Measurements from ENCODE around the gene YARS1. TPM values are rescaled to one million over a fixed set of nuclear protein-coding genes. Genes with fewer than 3 reads are reported as not detected.

The YARS1 gene
- total and polyA plus RNA-seq, 2 of the 13 experiments (the other 11 are each of a cell fraction or from before 2014, with no cell fraction given) = 50.1 to 113 TPM

DNA sequence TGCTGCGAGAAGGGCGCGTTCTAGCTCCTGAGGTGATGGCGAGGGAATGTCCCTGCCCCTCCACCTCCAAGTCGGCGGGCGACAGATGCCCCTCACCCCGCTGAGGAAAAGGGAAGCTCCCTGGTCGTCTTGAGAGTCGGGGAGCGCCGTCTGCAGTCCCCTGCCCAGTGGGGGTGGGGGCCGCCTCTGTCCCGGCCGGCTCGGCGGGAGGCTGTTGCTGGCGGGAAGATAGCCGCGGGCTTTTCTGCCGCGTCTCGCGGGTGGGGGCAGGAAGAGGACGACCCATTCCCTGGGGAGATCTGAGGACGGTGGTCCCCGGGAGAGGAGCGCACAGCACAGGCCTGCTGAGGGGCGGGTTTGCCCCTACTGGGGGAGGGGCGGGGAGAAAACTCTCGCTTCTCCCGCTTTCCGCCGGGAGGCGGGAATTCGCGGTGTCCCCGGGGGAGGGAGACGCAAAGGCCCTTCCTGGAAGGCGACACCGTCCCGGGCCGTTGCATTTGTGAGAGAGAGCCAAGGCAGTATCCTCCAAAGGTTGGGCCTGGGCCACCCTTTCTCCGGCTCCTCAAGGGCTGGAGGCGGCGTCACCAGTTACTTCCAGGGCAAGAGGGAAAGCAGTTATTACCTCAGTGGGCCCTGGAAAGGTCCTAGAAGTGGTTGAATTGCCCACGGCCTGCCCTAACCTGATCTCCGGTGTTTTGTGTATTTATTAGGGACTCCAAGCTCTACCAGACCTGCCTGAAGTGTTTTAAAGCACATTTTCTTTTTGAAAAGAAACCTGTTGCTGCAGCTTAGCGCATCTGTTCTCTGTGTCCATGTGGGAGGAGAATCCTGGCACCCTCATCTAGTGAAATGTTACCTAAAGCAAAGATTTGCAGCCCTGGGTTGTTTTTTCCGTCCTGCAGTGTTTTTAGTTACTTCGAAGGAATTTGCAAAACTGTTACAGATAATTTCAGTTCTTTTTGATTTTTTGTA is 943 bp upstream of the YARS1 start (continued):
- TF ChIP-seq, protein P1, sequence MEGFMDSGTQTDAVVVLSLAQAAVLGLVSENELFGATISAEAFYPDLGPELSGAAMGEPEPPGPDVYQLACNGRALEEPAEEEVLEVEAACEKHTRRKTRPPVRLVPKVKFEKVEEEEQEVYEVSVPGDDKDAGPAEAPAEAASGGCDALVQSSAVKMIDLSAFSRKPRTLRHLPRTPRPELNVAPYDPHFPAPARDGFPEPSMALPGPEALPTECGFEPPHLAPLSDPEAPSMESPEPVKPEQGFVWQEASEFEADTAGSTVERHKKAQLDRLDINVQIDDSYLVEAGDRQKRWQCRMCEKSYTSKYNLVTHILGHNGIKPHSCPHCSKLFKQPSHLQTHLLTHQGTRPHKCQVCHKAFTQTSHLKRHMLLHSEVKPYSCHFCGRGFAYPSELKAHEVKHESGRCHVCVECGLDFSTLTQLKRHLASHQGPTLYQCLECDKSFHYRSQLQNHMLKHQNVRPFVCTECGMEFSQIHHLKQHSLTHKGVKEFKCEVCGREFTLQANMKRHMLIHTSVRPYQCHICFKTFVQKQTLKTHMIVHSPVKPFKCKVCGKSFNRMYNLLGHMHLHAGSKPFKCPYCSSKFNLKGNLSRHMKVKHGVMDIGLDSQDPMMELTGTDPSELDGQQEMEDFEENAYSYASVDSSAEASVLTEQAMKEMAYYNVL (CRISPR knock-in tag; IDR thresholded peaks at IDR 0.05; ENCODE audit: borderline replicate concordance) = no peak
- TF ChIP-seq TARDBP (CRISPR knock-in tag; IDR thresholded peaks at IDR 0.05) (no peak), ZNF264 (CRISPR knock-in tag; IDR thresholded peaks at IDR 0.05) (no peak), ZNF558 (CRISPR knock-in tag; IDR thresholded peaks at IDR 0.05; ENCODE audit: borderline replicate concordance) (no peak), ZNF703 (CRISPR knock-in tag; IDR thresholded peaks at IDR 0.05; ENCODE audit: borderline replicate concordance) (no peak), ZNF256 (CRISPR knock-in tag; conservative IDR thresholded peaks at IDR 0.05) (no peak), ZMYM3 (CRISPR knock-in tag; IDR thresholded peaks at IDR 0.05) (no peak), REL (CRISPR knock-in tag; conservative IDR thresholded peaks at IDR 0.05) (peak; percentile 49), RARA (CRISPR knock-in tag; IDR thresholded peaks at IDR 0.05) (no peak), ZFP36L2 (CRISPR knock-in tag; IDR thresholded peaks at IDR 0.05) (0 out of 2 replicates have a peak, but pooled peaks have one; percentile 48), TEAD2 (CRISPR knock-in tag; IDR thresholded peaks at IDR 0.05) (no peak), NFYC (CRISPR knock-in tag; IDR thresholded peaks at IDR 0.05) (no peak), HCFC1 (IDR thresholded peaks at IDR 0.05; ENCODE audit: low read depth, low read length) (no peak), ZNF292 (CRISPR knock-in tag; IDR thresholded peaks at IDR 0.05; ENCODE audit: borderline replicate concordance, low read depth) (0 out of 2 replicates have a peak, but pooled peaks have one; percentile 18), HNRNPLL (IDR thresholded peaks at IDR 0.05; ENCODE audit: low read depth, low read length, poor library complexity, severe bottlenecking) (no peak), JDP2 (CRISPR knock-in tag; IDR thresholded peaks at IDR 0.05; ENCODE audit: borderline replicate concordance) (no peak), BORCS8-MEF2B (CRISPR knock-in tag; IDR thresholded peaks at IDR 0.05) (no peak), JUND (CRISPR knock-in tag; IDR thresholded peaks at IDR 0.05) (no peak), POGZ (CRISPR knock-in tag; IDR thresholded peaks at IDR 0.05) (no peak)
- TF ChIP-seq, protein P2, sequence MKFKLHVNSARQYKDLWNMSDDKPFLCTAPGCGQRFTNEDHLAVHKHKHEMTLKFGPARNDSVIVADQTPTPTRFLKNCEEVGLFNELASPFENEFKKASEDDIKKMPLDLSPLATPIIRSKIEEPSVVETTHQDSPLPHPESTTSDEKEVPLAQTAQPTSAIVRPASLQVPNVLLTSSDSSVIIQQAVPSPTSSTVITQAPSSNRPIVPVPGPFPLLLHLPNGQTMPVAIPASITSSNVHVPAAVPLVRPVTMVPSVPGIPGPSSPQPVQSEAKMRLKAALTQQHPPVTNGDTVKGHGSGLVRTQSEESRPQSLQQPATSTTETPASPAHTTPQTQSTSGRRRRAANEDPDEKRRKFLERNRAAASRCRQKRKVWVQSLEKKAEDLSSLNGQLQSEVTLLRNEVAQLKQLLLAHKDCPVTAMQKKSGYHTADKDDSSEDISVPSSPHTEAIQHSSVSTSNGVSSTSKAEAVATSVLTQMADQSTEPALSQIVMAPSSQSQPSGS (CRISPR knock-in tag; IDR thresholded peaks at IDR 0.05) = no peak
- TF ChIP-seq, protein P3, sequence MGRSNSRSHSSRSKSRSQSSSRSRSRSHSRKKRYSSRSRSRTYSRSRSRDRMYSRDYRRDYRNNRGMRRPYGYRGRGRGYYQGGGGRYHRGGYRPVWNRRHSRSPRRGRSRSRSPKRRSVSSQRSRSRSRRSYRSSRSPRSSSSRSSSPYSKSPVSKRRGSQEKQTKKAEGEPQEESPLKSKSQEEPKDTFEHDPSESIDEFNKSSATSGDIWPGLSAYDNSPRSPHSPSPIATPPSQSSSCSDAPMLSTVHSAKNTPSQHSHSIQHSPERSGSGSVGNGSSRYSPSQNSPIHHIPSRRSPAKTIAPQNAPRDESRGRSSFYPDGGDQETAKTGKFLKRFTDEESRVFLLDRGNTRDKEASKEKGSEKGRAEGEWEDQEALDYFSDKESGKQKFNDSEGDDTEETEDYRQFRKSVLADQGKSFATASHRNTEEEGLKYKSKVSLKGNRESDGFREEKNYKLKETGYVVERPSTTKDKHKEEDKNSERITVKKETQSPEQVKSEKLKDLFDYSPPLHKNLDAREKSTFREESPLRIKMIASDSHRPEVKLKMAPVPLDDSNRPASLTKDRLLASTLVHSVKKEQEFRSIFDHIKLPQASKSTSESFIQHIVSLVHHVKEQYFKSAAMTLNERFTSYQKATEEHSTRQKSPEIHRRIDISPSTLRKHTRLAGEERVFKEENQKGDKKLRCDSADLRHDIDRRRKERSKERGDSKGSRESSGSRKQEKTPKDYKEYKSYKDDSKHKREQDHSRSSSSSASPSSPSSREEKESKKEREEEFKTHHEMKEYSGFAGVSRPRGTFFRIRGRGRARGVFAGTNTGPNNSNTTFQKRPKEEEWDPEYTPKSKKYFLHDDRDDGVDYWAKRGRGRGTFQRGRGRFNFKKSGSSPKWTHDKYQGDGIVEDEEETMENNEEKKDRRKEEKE (IDR thresholded peaks at IDR 0.05) = no peak
- TF ChIP-seq, protein P4, sequence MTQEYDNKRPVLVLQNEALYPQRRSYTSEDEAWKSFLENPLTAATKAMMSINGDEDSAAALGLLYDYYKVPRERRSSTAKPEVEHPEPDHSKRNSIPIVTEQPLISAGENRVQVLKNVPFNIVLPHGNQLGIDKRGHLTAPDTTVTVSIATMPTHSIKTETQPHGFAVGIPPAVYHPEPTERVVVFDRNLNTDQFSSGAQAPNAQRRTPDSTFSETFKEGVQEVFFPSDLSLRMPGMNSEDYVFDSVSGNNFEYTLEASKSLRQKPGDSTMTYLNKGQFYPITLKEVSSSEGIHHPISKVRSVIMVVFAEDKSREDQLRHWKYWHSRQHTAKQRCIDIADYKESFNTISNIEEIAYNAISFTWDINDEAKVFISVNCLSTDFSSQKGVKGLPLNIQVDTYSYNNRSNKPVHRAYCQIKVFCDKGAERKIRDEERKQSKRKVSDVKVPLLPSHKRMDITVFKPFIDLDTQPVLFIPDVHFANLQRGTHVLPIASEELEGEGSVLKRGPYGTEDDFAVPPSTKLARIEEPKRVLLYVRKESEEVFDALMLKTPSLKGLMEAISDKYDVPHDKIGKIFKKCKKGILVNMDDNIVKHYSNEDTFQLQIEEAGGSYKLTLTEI (CRISPR knock-in tag; conservative IDR thresholded peaks at IDR 0.05) = no peak

Measured in HepG2 (cell line).